ENCODE data around the gene NIPA2.

Gene NIPA2

GRCh38 chr15:22838292-22839042, at the start of gene NIPA2:
Gene NIPA2 (plus strand): TSS chr15:22838666. CDS start chr15:22851732, 13,066 bp downstream.
- H3K9me3 ChIP-seq (ENCODE audit: severe bottlenecking) = no peaks in the 10 kb centered on the region
- peak; percentile 31 for TF ChIP-seq CTCF (IDR thresholded peaks at IDR 0.05; ENCODE audit: poor library complexity, severe bottlenecking)
- peak; percentile 99 for DNase-seq (ENCODE audit: low spot score)
- H3K36me3 ChIP-seq (ENCODE audit: low read depth) = peaks cover 30% of the 10 kb centered on the region
- ATAC-seq (ENCODE audit: low read depth) = peak; percentile 97
- no peaks in the 10 kb centered on the region for H3K27me3 ChIP-seq (ENCODE audit: insufficient read depth, poor library complexity, severe bottlenecking)
- H3K27ac ChIP-seq (ENCODE audit: poor library complexity, severe bottlenecking) = peak within 1 kb of the TSS; percentile 78
- H3K4me3 ChIP-seq (ENCODE audit: severe bottlenecking) = peak within 1 kb of the TSS; percentile 76
- H3K4me1 ChIP-seq (ENCODE audit: insufficient read depth, poor library complexity, severe bottlenecking) = peaks cover 9% of the 10 kb centered on the region

- ATAC-seq (ENCODE audit: low read depth) = no peak
- H3K36me3 ChIP-seq (ENCODE audit: low read depth) = peaks cover 5% of the 10 kb centered on the region; the same call in 1 of the 2 replicates
- H3K9me3 ChIP-seq (ENCODE audit: severe bottlenecking) = peaks cover 3% of the 10 kb centered on the region
- DNase-seq (ENCODE audit: low spot score) = peak; percentile 15
- H3K27ac ChIP-seq (ENCODE audit: poor library complexity, severe bottlenecking) = no peak overlapping the region
- no peak overlapping the region for H3K4me3 ChIP-seq (ENCODE audit: severe bottlenecking)
- TF ChIP-seq CTCF (IDR thresholded peaks at IDR 0.05; ENCODE audit: poor library complexity, severe bottlenecking) = no peak
- H3K27me3 ChIP-seq (ENCODE audit: insufficient read depth, poor library complexity, severe bottlenecking) = no peaks in the 10 kb centered on the region
- H3K4me1 ChIP-seq (ENCODE audit: insufficient read depth, poor library complexity, severe bottlenecking) = no peaks in the 10 kb centered on the region
These were observed 44.4 kb upstream of the NIPA2 start for GRCh38 chr15:22794063-22794462.

DNA sequence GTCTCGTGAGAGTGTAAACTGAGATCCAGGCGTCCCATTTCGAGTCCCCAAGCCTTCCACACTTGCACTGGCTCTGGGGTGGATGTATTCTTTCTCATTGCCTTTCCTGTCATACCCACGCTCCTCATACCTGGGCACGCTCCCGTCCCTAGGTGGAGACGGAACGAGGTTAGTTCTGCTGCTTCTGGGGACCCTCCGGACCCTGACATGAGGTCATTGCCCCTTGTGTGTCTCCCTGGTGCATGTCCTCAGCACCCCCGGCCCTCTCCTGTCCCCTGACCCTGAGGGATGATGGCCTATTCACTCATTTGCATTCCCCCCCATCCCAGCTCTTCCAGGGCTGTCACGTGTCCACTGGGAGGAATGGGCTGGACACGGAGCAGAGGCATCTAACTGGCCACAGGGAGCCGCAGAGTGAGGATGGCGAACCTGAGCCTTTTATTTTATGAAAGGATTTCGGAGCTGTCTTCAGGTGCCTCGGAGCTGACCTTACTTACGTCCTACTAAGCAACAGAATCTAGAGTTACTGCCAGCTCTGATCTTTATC, 43.8 kb upstream of the NIPA2 start:
- Histone ChIP-seq H3K27me3 (ENCODE audit: insufficient read depth, poor library complexity, severe bottlenecking) (no peaks in the 10 kb centered on the region), H3K9me3 (ENCODE audit: severe bottlenecking) (no peaks in the 10 kb centered on the region), H3K4me1 (ENCODE audit: insufficient read depth, poor library complexity, severe bottlenecking) (no peaks in the 10 kb centered on the region), H3K27ac (ENCODE audit: poor library complexity, severe bottlenecking) (no peak overlapping the region), H3K4me3 (ENCODE audit: severe bottlenecking) (no peak overlapping the region), H3K36me3 (ENCODE audit: low read depth) (no peaks in the 10 kb centered on the region)
- ATAC-seq (ENCODE audit: low read depth) (no peak), DNase-seq (ENCODE audit: low spot score) (peak; percentile 66)
- TF ChIP-seq CTCF (IDR thresholded peaks at IDR 0.05; ENCODE audit: poor library complexity, severe bottlenecking) = no peak

GRCh38 chr15:22795206-22796063, 43.0 kb upstream of the NIPA2 start:
- Histone ChIP-seq H3K4me1 (ENCODE audit: insufficient read depth, poor library complexity, severe bottlenecking) (no peaks in the 10 kb centered on the region), H3K9me3 (ENCODE audit: severe bottlenecking) (no peaks in the 10 kb centered on the region), H3K4me3 (ENCODE audit: severe bottlenecking) (no peak overlapping the region), H3K36me3 (ENCODE audit: low read depth) (no peaks in the 10 kb centered on the region), H3K27me3 (ENCODE audit: insufficient read depth, poor library complexity, severe bottlenecking) (no peaks in the 10 kb centered on the region), H3K27ac (ENCODE audit: poor library complexity, severe bottlenecking) (no peak overlapping the region)
- DNase-seq (ENCODE audit: low spot score) (peak; percentile 64), ATAC-seq (ENCODE audit: low read depth) (0 out of 3 replicates have a peak, but pooled peaks have one; percentile 41)
- TF ChIP-seq CTCF (IDR thresholded peaks at IDR 0.05; ENCODE audit: poor library complexity, severe bottlenecking) = no peak

All from RWPE2 (cell line).